NCI-H2029 (cell line): ENCODE data around the gene MDN1.

Experiments used
- DNase-seq: peaks from one replicate; lab custom pipeline; 2025; lab: John Stamatoyannopoulos, UW

Gene MDN1

GRCh38 chr6:89693207-89693606 lies 126.4 kb downstream of the MDN1 start:
- no peak for DNase-seq

GRCh38 chr6:89692256-89692655 lies 127.3 kb downstream of the MDN1 start:
- DNase-seq, result no peak

GRCh38 chr6:89690944-89691324 lies 128.7 kb downstream of the MDN1 start:
- no peak for DNase-seq

- DNase-seq, result no peak
These were observed 129.9 kb downstream of the MDN1 start for GRCh38 chr6:89689732-89690131.

- DNase-seq, result no peak
These were observed 131.3 kb downstream of the MDN1 start for GRCh38 chr6:89688328-89688727.

GRCh38 chr6:89685311-89685710 lies 134.3 kb downstream of the MDN1 start:
- no peak for DNase-seq

GRCh38 chr6:89682991-89683390 lies 136.6 kb downstream of the MDN1 start:
- no peak for DNase-seq

- no peak for DNase-seq
These were observed 137.5 kb downstream of the MDN1 start for GRCh38 chr6:89681983-89682564.

- DNase-seq, result no peak
These were observed 139.0 kb downstream of the MDN1 start for GRCh38 chr6:89680551-89680950.

GRCh38 chr6:89680150-89680549 lies 139.4 kb downstream of the MDN1 start:
- peak; percentile 31 for DNase-seq

- no peak for DNase-seq
These were observed 140.1 kb downstream of the MDN1 start for GRCh38 chr6:89679215-89680120.

- DNase-seq, result no peak
These were observed 141.1 kb downstream of the MDN1 start for GRCh38 chr6:89678531-89678930.

- no peak for DNase-seq
These were observed 143.4 kb downstream of the MDN1 start for GRCh38 chr6:89675949-89676748.

- no peak for DNase-seq
These were observed 148.5 kb downstream of the MDN1 start for GRCh38 chr6:89670935-89671565.

GRCh38 chr6:89669002-89669401 lies 150.6 kb downstream of the MDN1 start:
- DNase-seq, result no peak

- no peak for DNase-seq
These were observed 151.6 kb downstream of the MDN1 start for GRCh38 chr6:89667872-89668556.

- DNase-seq, result no peak
These were observed 156.9 kb downstream of the MDN1 start for GRCh38 chr6:89662659-89663223.

GRCh38 chr6:89661559-89661958 lies 158.0 kb downstream of the MDN1 start:
- no peak for DNase-seq

- no peak for DNase-seq
These were observed 158.6 kb downstream of the MDN1 start for GRCh38 chr6:89660981-89661380.

GRCh38 chr6:89657445-89658158 lies 162.0 kb downstream of the MDN1 start:
- no peak for DNase-seq

GRCh38 chr6:89655122-89655521 lies 164.5 kb downstream of the MDN1 start:
- DNase-seq, result no peak
